Measurements from ENCODE around the gene TMEM151B. TPM values are rescaled to one million over a fixed set of nuclear protein-coding genes. Genes with fewer than 3 reads are reported as not detected.
"Not testable (repeated sequence)": the region's sequence is repeated elsewhere in the genome, so short reads cannot be mapped to it uniquely, and the experiment has no call there.

The TMEM151B gene
- total and polyA plus RNA-seq, 7 donors, result 0.04 to 0.07 TPM; not detected in 5

GRCh38 chr6:44327096-44327495 lies 56.8 kb downstream of the TMEM151B start:
- H3K27me3 ChIP-seq (ENCODE audit: insufficient read depth in 3 of 3, low read length in 2 of 3), result peaks cover 0 to 18% (median 0%) of the 10 kb centered on the region in 3 donors
- H3K4me3 ChIP-seq, result no peak overlapping the region
- no peak for DNase-seq
- no peak overlapping the region for H3K27ac ChIP-seq
- intact Hi-C loops (cut with DNase I), result no loop called here
- no peak for ATAC-seq
- no peaks in the 10 kb centered on the region for H3K4me1 ChIP-seq
- no peaks in the 10 kb centered on the region for H3K36me3 ChIP-seq (ENCODE audit: insufficient read depth in 1 of 2, low read depth in 1 of 2)
- no peaks in the 10 kb centered on the region for H3K9me3 ChIP-seq
- TF ChIP-seq CTCF (IDR thresholded peaks at IDR 0.05), result no peak

DNA sequence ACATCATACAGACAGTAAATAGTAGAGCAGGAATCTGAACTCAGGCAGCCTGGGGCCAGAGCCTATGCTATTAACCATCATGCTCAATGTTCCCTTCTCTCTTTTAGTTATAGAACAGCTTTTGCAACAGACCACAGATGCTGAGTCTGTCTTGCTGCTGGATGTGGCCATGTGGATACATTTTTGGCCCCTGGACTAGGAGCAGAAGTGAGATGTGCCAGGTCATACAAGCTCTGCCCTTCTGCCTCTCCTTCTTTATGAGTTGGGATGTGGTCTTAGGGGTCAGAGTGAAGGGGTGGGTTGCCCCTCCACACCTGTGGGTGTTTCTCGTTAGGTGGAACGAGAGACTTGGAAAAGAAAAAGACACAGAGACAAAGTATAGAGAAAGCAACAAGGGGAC lies 57.5 kb downstream of the TMEM151B start:
- Histone ChIP-seq H3K4me3 (no peak overlapping the region), H3K27me3 (ENCODE audit: insufficient read depth in 3 of 3, low read length in 2 of 3) (peaks cover 0 to 18% (median 0%) of the 10 kb centered on the region in 3 donors), H3K27ac (no peak overlapping the region), H3K9me3 (no peaks in the 10 kb centered on the region), H3K36me3 (ENCODE audit: insufficient read depth in 1 of 2, low read depth in 1 of 2) (no peaks in the 10 kb centered on the region), H3K4me1 (no peaks in the 10 kb centered on the region)
- intact Hi-C loops (cut with DNase I), result no loop called here
- ATAC-seq (no peak), DNase-seq (no peak)
- TF ChIP-seq CTCF (IDR thresholded peaks at IDR 0.05), result no peak
- WGBS, 3 donors, result 43 to 65% (median 55%) methylated on average over 2 of the region's 2 CpGs

GRCh38 chr6:44328203-44328602 lies 58.0 kb downstream of the TMEM151B start:
- ATAC-seq; H3K9me3 ChIP-seq; H3K27ac ChIP-seq; DNase-seq; H3K4me1 ChIP-seq; H3K4me3 ChIP-seq; intact Hi-C loops (cut with DNase I); H3K36me3 ChIP-seq (ENCODE audit: insufficient read depth in 1 of 2, low read depth in 1 of 2): not testable (repeated sequence)
- peaks cover 0 to 14% (median 0%) of the 10 kb centered on the region in 3 donors for H3K27me3 ChIP-seq (ENCODE audit: insufficient read depth in 3 of 3, low read length in 2 of 3)
- WGBS, 3 donors, result 29 to 38% (median 29%) methylated on average over 5 to 7 of the region's 9 CpGs

DNA sequence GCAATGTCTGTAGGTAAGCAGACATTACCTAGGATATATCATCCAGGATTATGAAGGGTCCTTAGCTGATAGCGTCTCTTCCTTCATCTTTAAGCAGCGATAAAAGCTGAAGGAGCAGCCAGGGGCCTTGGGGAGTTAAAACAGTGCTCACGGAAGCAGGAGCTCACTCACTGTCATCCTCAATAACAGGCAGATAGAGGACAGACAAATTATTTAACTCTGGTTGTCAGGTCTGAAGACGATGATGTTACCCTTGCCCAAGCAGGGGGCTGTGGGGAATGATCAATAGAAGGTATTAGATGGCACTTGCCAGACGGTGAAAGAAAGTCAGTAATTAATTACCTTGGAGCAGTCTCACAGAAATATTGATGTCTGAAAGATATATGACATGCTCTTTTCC lies 59.6 kb downstream of the TMEM151B start:
- intact Hi-C loops (cut with DNase I), result loop anchor here (10.0 kb wide), 2 partner anchors 225 to 235 kb away; no protein-coding TSS in a partner anchor
- DNase-seq (no peak), ATAC-seq (no peak)
- Histone ChIP-seq H3K4me1 (no peaks in the 10 kb centered on the region), H3K9me3 (no peaks in the 10 kb centered on the region), H3K27ac (no peak overlapping the region), H3K36me3 (ENCODE audit: insufficient read depth in 1 of 2, low read depth in 1 of 2) (no peaks in the 10 kb centered on the region), H3K27me3 (ENCODE audit: insufficient read depth in 3 of 3, low read length in 2 of 3) (peaks cover 0 to 12% (median 0%) of the 10 kb centered on the region in 3 donors), H3K4me3 (no peak overlapping the region)
- TF ChIP-seq CTCF (IDR thresholded peaks at IDR 0.05), result no peak
- WGBS, 3 donors, result 60 to 65% (median 63%) methylated on average over 5 of the region's 5 CpGs

GRCh38 chr6:44332585-44332984 lies 62.3 kb downstream of the TMEM151B start:
- TF ChIP-seq CTCF (IDR thresholded peaks at IDR 0.05), result no peak
- H3K4me3 ChIP-seq, result no peak overlapping the region
- no peak overlapping the region for H3K27ac ChIP-seq
- peaks cover 0 to 12% (median 0%) of the 10 kb centered on the region in 3 donors for H3K27me3 ChIP-seq (ENCODE audit: insufficient read depth in 3 of 3, low read length in 2 of 3)
- no peak for ATAC-seq
- no peaks in the 10 kb centered on the region for H3K9me3 ChIP-seq
- H3K36me3 ChIP-seq (ENCODE audit: insufficient read depth in 1 of 2, low read depth in 1 of 2), result no peaks in the 10 kb centered on the region
- H3K4me1 ChIP-seq, result no peaks in the 10 kb centered on the region
- no peak for DNase-seq
- intact Hi-C loops (cut with DNase I), result loop anchor here (10.0 kb wide), 2 partner anchors 228 to 238 kb away; no protein-coding TSS in a partner anchor
- 28 to 40% (median 38%) methylated on average over 7 of the region's 7 CpGs for WGBS, 3 donors
